ENCODE results near the gene OR6S1. TPM values are rescaled to one million over a fixed set of nuclear protein-coding genes. Genes with fewer than 3 reads are reported as not detected.
A peak's percentile ranks its signal among the peaks of the same experiment; 100 is the strongest.

OR6S1 gene
- polyA plus RNA-seq, 1 donor (not counting 4 experiments of a cell fraction or from before 2014, with no cell fraction given): not detected

DNA sequence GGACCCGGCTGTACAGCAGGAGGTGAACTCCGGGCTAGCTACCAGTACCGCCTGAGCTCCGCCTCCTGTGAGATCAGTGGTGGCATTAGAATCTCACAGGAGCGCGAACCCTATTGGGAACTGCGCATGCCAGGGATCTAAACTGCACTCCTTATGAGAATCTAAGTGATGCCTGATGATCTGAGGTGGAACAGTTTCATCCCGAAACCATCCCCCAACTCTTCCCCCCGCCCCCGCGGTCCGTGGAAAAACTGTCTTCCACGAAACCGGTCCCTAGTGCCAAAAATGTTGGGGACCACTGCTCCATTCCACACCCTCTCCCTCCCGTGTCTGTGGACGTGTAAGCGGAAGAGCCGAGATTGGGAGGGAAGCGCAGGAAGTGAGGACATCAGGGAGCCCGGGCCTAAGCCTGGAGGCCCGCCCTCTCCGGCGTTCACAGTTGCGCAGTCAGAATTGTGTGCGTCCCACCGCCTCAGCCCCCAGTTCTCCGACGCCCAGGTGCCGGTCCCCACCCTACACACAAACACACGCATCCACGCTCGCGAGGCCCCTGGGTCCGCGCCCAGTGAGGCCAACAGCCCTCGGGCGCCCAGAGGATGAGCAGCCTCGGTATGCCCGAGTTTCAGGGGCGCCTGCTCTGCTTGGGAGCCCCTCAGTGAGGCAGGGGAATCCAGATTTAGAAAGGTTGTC, 41.1 kb upstream of the OR6S1 start:
- H3K4me3 ChIP-seq (ENCODE audit: control insufficient read depth in 2 of 3, extremely low read depth in 1 of 3, insufficient read depth in 2 of 3, low read depth in 1 of 3, low read length in 3 of 3): peak overlapping the region; percentile 75 to 87 (median 84)
- H3K9me3 ChIP-seq (ENCODE audit: control insufficient read depth, low read depth, low read length): no peaks in the 10 kb centered on the region
- H3K4me2 ChIP-seq (ENCODE audit: control insufficient read depth, extremely low read depth, insufficient read depth, low read depth, low read length): peak overlapping the region; percentile 88
- H3K9me1 ChIP-seq (ENCODE audit: control insufficient read depth, extremely low read depth, insufficient read depth, low read length): no peaks in the 10 kb centered on the region
- no peaks in the 10 kb centered on the region for H3K36me3 ChIP-seq (ENCODE audit: control insufficient read depth in 2 of 2, extremely low read depth in 1 of 2, insufficient read depth in 2 of 2, low read length in 2 of 2)
- dilution Hi-C loops (cut with MboI; ENCODE audit: extremely low pct_ligation_motif_present, low sequenced_read_pairs): no loop called here
- no peaks in the 10 kb centered on the region for H3K27me3 ChIP-seq (ENCODE audit: control insufficient read depth, extremely low read depth, insufficient read depth, low read length)
- H3K79me2 ChIP-seq (ENCODE audit: control insufficient read depth, insufficient read depth, low read length): no peaks in the 10 kb centered on the region
- H3K27ac ChIP-seq (ENCODE audit: control insufficient read depth, insufficient read depth, low read length): peak overlapping the region; percentile 90
- peaks cover 19% of the 10 kb centered on the region for H3K4me1 ChIP-seq (ENCODE audit: control insufficient read depth, extremely low read depth, insufficient read depth, low read length)
- peak; percentile 20 for FAIRE-seq
- TF ChIP-seq, protein P1, sequence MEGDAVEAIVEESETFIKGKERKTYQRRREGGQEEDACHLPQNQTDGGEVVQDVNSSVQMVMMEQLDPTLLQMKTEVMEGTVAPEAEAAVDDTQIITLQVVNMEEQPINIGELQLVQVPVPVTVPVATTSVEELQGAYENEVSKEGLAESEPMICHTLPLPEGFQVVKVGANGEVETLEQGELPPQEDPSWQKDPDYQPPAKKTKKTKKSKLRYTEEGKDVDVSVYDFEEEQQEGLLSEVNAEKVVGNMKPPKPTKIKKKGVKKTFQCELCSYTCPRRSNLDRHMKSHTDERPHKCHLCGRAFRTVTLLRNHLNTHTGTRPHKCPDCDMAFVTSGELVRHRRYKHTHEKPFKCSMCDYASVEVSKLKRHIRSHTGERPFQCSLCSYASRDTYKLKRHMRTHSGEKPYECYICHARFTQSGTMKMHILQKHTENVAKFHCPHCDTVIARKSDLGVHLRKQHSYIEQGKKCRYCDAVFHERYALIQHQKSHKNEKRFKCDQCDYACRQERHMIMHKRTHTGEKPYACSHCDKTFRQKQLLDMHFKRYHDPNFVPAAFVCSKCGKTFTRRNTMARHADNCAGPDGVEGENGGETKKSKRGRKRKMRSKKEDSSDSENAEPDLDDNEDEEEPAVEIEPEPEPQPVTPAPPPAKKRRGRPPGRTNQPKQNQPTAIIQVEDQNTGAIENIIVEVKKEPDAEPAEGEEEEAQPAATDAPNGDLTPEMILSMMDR (optimal IDR thresholded peaks at IDR 0.05 in 1 of 3, IDR thresholded peaks at IDR 0.05 in 1 of 3, conservative IDR thresholded peaks at IDR 0.05 in 1 of 3; ENCODE audit: extremely low read depth in 1 of 3, insufficient read depth in 2 of 3, low read length in 3 of 3): peak in 2 of 3 experiments; percentile 4 to 5
- TF ChIP-seq EZH2 (IDR thresholded peaks at IDR 0.05; ENCODE audit: low read length): no peak
- H2AFZ ChIP-seq (ENCODE audit: control insufficient read depth, low read length): peak overlapping the region; percentile 91
- H4K20me1 ChIP-seq (ENCODE audit: control insufficient read depth, extremely low read depth, insufficient read depth, low read length): no peaks in the 10 kb centered on the region
- DNase-seq (ENCODE audit: low read depth, low spot score): peak; percentile 69
- H3K9ac ChIP-seq (ENCODE audit: control insufficient read depth, extremely low read depth, insufficient read depth, low read length): peak overlapping the region; percentile 90

DNA sequence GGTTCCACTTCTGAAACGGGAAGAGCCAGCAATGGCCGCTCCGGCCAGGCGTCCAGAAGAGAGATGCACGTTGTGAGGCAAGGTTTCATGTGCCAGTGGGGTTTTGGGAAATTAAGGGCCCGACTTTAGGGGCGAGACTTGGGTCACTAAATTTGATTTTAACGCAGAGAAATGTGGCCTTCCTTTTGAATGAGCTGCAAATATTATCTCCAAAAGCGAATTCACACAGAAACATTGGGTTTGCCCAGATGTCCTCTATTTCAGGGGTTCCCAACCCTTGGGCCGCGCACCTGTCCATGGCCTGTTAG, 40.6 kb upstream of the OR6S1 start:
- dilution Hi-C loops (cut with MboI; ENCODE audit: extremely low pct_ligation_motif_present, low sequenced_read_pairs): no loop called here
- FAIRE-seq (no peak), DNase-seq (ENCODE audit: low read depth, low spot score) (no peak)
- H3K27me3 ChIP-seq (ENCODE audit: control insufficient read depth, extremely low read depth, insufficient read depth, low read length): no peaks in the 10 kb centered on the region
- H3K4me2 ChIP-seq (ENCODE audit: control insufficient read depth, extremely low read depth, insufficient read depth, low read depth, low read length): peak overlapping the region; percentile 88
- peak overlapping the region; percentile 60 for H2AFZ ChIP-seq (ENCODE audit: control insufficient read depth, low read length)
- H3K79me2 ChIP-seq (ENCODE audit: control insufficient read depth, insufficient read depth, low read length): no peaks in the 10 kb centered on the region
- peaks cover 19% of the 10 kb centered on the region for H3K4me1 ChIP-seq (ENCODE audit: control insufficient read depth, extremely low read depth, insufficient read depth, low read length)
- H3K9me1 ChIP-seq (ENCODE audit: control insufficient read depth, extremely low read depth, insufficient read depth, low read length): no peaks in the 10 kb centered on the region
- no peaks in the 10 kb centered on the region for H4K20me1 ChIP-seq (ENCODE audit: control insufficient read depth, extremely low read depth, insufficient read depth, low read length)
- peak overlapping the region; percentile 75 to 87 (median 84) for H3K4me3 ChIP-seq (ENCODE audit: control insufficient read depth in 2 of 3, extremely low read depth in 1 of 3, insufficient read depth in 2 of 3, low read depth in 1 of 3, low read length in 3 of 3)
- no peaks in the 10 kb centered on the region for H3K36me3 ChIP-seq (ENCODE audit: control insufficient read depth in 2 of 2, extremely low read depth in 1 of 2, insufficient read depth in 2 of 2, low read length in 2 of 2)
- H3K9ac ChIP-seq (ENCODE audit: control insufficient read depth, extremely low read depth, insufficient read depth, low read length): peak overlapping the region; percentile 90
- TF ChIP-seq, protein P1 (optimal IDR thresholded peaks at IDR 0.05 in 1 of 3, IDR thresholded peaks at IDR 0.05 in 1 of 3, conservative IDR thresholded peaks at IDR 0.05 in 1 of 3; ENCODE audit: extremely low read depth in 1 of 3, insufficient read depth in 2 of 3, low read length in 3 of 3): no peak
- no peak for TF ChIP-seq EZH2 (IDR thresholded peaks at IDR 0.05; ENCODE audit: low read length)
- no peaks in the 10 kb centered on the region for H3K9me3 ChIP-seq (ENCODE audit: control insufficient read depth, low read depth, low read length)
- H3K27ac ChIP-seq (ENCODE audit: control insufficient read depth, insufficient read depth, low read length): peak overlapping the region; percentile 90

All from keratinocyte (primary cell).